Testis (tissue), 2 donors: ENCODE measurements around the gene IGSF22.

ENCODE experiments used
- POLR2A ChIP-seq: fragments of 450-650 bp; IDR thresholded peaks from one replicate; pipeline ENCODE4 v1.6.1; 2017; ENCODE audit warnings: antibody characterized with exemption, mild to moderate bottlenecking, moderate library complexity
- TF ChIP-seq, protein P1 (sequence below), 3 experiments: fragments of 450-650 bp in 2 of 3; fragments of 200-600 bp in 1 of 3; sonication (generic) in 1 of 3; IDR thresholded peaks; one replicate each; pipeline ENCODE4 v1.5.1; 2016 to 2019; ENCODE audit warnings: antibody characterized with exemption in 3 of 3, mild to moderate bottlenecking in 2 of 3, moderate library complexity in 1 of 3

DNA sequence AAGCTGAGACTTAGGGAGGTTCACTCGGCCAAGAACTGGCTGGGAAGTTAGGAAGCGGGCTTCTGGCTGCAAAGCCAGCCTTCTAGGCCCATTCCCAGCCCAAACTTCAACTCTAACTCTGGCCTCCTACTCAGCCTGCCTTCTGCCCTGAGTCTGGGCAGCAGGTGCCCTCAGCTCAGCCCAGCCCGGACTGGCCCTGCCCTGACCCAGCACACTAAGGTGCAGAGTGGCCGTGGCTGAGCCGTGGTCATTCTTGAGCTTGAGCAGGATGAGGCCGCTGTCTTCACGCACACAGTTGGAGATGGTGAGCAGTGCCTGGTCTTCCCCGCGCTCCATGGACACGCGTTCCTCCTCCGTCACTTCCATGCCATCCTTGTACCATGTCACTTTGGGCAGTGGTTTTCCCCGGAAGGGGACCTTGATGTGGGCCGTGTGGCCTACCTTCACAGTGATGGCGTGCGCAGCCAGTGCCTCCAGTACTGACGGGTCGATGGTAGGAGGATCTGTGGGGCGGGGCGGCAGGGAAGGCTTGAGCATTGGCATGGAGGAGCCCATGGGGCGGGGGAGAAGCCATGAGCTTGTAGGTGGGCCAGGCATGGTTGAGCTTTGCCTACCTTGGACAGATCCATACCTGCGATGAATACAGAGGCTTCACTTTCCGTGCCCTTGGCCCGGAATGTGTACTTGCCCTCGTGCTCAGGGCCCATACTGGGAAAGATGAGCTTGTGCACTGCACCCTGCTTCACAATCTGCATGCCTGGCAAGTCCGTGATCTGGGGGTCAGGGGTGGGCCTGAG lies 12.1 kb downstream of the IGSF22 start:
- TF ChIP-seq, protein P1, sequence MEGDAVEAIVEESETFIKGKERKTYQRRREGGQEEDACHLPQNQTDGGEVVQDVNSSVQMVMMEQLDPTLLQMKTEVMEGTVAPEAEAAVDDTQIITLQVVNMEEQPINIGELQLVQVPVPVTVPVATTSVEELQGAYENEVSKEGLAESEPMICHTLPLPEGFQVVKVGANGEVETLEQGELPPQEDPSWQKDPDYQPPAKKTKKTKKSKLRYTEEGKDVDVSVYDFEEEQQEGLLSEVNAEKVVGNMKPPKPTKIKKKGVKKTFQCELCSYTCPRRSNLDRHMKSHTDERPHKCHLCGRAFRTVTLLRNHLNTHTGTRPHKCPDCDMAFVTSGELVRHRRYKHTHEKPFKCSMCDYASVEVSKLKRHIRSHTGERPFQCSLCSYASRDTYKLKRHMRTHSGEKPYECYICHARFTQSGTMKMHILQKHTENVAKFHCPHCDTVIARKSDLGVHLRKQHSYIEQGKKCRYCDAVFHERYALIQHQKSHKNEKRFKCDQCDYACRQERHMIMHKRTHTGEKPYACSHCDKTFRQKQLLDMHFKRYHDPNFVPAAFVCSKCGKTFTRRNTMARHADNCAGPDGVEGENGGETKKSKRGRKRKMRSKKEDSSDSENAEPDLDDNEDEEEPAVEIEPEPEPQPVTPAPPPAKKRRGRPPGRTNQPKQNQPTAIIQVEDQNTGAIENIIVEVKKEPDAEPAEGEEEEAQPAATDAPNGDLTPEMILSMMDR (IDR thresholded peaks at IDR 0.05), result no peak
- no peak for TF ChIP-seq POLR2A
